Measurements from ENCODE around the gene LMTK3.

DNA sequence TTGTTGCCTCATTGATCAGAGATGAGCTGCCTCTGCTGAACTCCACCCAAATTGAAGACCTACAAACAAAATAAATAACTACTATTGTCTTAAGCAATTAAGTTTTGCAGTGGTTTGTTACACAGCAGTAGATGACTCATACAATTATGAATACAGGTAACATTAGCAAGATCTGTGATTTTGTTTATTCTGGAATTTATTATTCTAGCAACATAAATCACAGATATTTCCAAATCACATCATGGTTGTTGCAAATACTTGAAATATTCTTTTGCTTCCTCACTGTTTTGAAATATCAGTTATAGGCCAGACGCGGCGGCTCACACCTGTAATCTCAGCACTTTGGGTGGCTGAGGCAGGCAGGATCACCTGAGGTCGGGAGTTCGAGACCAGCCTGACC lies 13.1 kb upstream of the LMTK3 start:
- TF ChIP-seq SMARCE1 (IDR thresholded peaks at IDR 0.05) (no peak), ZC3H4 (CRISPR knock-in tag; IDR thresholded peaks at IDR 0.05; ENCODE audit: borderline replicate concordance) (no peak), SMAD1 (IDR thresholded peaks at IDR 0.05; ENCODE audit: low read depth, low read length, partially characterized antibody) (no peak), YY1 (IDR thresholded peaks at IDR 0.05; ENCODE audit: borderline replicate concordance in 1 of 3, control insufficient read depth in 1 of 3, extremely low read depth in 1 of 3, insufficient read depth in 3 of 3, insufficient read length in 1 of 3, insufficient replicate concordance in 2 of 3, low read depth in 1 of 3, low read length in 2 of 3) (no peak), CSDE1 (IDR thresholded peaks at IDR 0.05) (no peak), MBD2 (IDR thresholded peaks at IDR 0.05; ENCODE audit: borderline replicate concordance, low read depth) (no peak)
- TF ChIP-seq, protein P1, sequence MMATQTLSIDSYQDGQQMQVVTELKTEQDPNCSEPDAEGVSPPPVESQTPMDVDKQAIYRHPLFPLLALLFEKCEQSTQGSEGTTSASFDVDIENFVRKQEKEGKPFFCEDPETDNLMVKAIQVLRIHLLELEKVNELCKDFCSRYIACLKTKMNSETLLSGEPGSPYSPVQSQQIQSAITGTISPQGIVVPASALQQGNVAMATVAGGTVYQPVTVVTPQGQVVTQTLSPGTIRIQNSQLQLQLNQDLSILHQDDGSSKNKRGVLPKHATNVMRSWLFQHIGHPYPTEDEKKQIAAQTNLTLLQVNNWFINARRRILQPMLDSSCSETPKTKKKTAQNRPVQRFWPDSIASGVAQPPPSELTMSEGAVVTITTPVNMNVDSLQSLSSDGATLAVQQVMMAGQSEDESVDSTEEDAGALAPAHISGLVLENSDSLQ (IDR thresholded peaks at IDR 0.05), result no peak
- TF ChIP-seq, protein P2, sequence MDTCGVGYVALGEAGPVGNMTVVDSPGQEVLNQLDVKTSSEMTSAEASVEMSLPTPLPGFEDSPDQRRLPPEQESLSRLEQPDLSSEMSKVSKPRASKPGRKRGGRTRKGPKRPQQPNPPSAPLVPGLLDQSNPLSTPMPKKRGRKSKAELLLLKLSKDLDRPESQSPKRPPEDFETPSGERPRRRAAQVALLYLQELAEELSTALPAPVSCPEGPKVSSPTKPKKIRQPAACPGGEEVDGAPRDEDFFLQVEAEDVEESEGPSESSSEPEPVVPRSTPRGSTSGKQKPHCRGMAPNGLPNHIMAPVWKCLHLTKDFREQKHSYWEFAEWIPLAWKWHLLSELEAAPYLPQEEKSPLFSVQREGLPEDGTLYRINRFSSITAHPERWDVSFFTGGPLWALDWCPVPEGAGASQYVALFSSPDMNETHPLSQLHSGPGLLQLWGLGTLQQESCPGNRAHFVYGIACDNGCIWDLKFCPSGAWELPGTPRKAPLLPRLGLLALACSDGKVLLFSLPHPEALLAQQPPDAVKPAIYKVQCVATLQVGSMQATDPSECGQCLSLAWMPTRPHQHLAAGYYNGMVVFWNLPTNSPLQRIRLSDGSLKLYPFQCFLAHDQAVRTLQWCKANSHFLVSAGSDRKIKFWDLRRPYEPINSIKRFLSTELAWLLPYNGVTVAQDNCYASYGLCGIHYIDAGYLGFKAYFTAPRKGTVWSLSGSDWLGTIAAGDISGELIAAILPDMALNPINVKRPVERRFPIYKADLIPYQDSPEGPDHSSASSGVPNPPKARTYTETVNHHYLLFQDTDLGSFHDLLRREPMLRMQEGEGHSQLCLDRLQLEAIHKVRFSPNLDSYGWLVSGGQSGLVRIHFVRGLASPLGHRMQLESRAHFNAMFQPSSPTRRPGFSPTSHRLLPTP (IDR thresholded peaks at IDR 0.05; ENCODE audit: borderline replicate concordance, extremely low read depth, insufficient read length), result no peak
- TF ChIP-seq, protein P3, sequence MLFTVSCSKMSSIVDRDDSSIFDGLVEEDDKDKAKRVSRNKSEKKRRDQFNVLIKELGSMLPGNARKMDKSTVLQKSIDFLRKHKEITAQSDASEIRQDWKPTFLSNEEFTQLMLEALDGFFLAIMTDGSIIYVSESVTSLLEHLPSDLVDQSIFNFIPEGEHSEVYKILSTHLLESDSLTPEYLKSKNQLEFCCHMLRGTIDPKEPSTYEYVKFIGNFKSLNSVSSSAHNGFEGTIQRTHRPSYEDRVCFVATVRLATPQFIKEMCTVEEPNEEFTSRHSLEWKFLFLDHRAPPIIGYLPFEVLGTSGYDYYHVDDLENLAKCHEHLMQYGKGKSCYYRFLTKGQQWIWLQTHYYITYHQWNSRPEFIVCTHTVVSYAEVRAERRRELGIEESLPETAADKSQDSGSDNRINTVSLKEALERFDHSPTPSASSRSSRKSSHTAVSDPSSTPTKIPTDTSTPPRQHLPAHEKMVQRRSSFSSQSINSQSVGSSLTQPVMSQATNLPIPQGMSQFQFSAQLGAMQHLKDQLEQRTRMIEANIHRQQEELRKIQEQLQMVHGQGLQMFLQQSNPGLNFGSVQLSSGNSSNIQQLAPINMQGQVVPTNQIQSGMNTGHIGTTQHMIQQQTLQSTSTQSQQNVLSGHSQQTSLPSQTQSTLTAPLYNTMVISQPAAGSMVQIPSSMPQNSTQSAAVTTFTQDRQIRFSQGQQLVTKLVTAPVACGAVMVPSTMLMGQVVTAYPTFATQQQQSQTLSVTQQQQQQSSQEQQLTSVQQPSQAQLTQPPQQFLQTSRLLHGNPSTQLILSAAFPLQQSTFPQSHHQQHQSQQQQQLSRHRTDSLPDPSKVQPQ (CRISPR knock-in tag; IDR thresholded peaks at IDR 0.05; ENCODE audit: borderline replicate concordance), result no peak
